ENCODE results near the gene CHRNA3.
A peak's percentile ranks its signal among the peaks of the same experiment; 100 is the strongest.

The CHRNA3 gene

GRCh38 chr15:78620527-78621421 is at the start of gene CHRNA3:
CHRNA3 (minus strand) TSS chr15:78620996; CDS start chr15:78620794, 202 bp downstream.
- DNase-seq, result no peak

- no peak for DNase-seq
These were observed 48.2 kb upstream of the CHRNA3 start for GRCh38 chr15:78668987-78669386.

- DNase-seq, result no peak
These were observed 46.9 kb upstream of the CHRNA3 start for GRCh38 chr15:78667578-78668236.

- no peak for DNase-seq
These were observed 45.2 kb upstream of the CHRNA3 start for GRCh38 chr15:78666010-78666409.

- DNase-seq, result no peak
These were observed 42.9 kb upstream of the CHRNA3 start for GRCh38 chr15:78663703-78664102.

GRCh38 chr15:78662028-78662427 is 41.2 kb upstream of the CHRNA3 start:
- DNase-seq, result no peak

- no peak for DNase-seq
These were observed 40.2 kb upstream of the CHRNA3 start for GRCh38 chr15:78661001-78661400.

GRCh38 chr15:78660584-78660983 is 39.8 kb upstream of the CHRNA3 start:
- no peak for DNase-seq

- no peak for DNase-seq
These were observed 38.0 kb upstream of the CHRNA3 start for GRCh38 chr15:78658823-78659222.

GRCh38 chr15:78654272-78654671 is 33.5 kb upstream of the CHRNA3 start:
- no peak for DNase-seq

- DNase-seq, result no peak
These were observed 31.3 kb upstream of the CHRNA3 start for GRCh38 chr15:78651930-78652615.

- no peak for DNase-seq
These were observed 30.2 kb upstream of the CHRNA3 start for GRCh38 chr15:78651007-78651406.

GRCh38 chr15:78650022-78650421 is 29.2 kb upstream of the CHRNA3 start:
- DNase-seq, result no peak

- DNase-seq, result no peak
These were observed 24.2 kb upstream of the CHRNA3 start for GRCh38 chr15:78645009-78645408.

GRCh38 chr15:78642331-78642730 is 21.5 kb upstream of the CHRNA3 start:
- DNase-seq, result no peak

- no peak for DNase-seq
These were observed 21.0 kb upstream of the CHRNA3 start for GRCh38 chr15:78641749-78642275.

- DNase-seq, result no peak
These were observed 20.4 kb upstream of the CHRNA3 start, which contains the start of gene CHRNB4 for GRCh38 chr15:78641102-78641748. CHRNB4 (minus strand) TSS chr15:78641210; CDS start chr15:78641133, 77 bp downstream.

- DNase-seq, result no peak
These were observed 19.8 kb upstream of the CHRNA3 start for GRCh38 chr15:78640527-78641101.

GRCh38 chr15:78638658-78639314 is 18.0 kb upstream of the CHRNA3 start:
- DNase-seq, result peak in 2 of 4 experiments; percentile 9 to 14

GRCh38 chr15:78637776-78638435 is 17.1 kb upstream of the CHRNA3 start:
- DNase-seq, result no peak

- DNase-seq, result no peak
These were observed 15.6 kb upstream of the CHRNA3 start for GRCh38 chr15:78636378-78636859.
